Retinal pigment epithelial cell (primary cell): ENCODE measurements around the gene RPH3AL.
A peak's percentile ranks its signal among the peaks of the same experiment; 100 is the strongest.

Source experiments
- DNase-seq: peaks from one replicate; pipeline ENCODE4 v3.0.0-alpha.2; 2010; ENCODE audit warnings: low read depth
- H3K4me3 ChIP-seq: 2 replicates; pipeline ENCODE4 v1.5.1; 2011; ENCODE audit warnings: mild to moderate bottlenecking, low read length, control low read depth, moderate library complexity
- TF ChIP-seq, protein P1 (sequence below): conservative IDR thresholded peaks from 2 replicates; pipeline ENCODE4 v1.5.1; 2011; ENCODE audit warnings: low read depth, low read length, control low read depth, inconsistent platforms

RPH3AL gene

DNA sequence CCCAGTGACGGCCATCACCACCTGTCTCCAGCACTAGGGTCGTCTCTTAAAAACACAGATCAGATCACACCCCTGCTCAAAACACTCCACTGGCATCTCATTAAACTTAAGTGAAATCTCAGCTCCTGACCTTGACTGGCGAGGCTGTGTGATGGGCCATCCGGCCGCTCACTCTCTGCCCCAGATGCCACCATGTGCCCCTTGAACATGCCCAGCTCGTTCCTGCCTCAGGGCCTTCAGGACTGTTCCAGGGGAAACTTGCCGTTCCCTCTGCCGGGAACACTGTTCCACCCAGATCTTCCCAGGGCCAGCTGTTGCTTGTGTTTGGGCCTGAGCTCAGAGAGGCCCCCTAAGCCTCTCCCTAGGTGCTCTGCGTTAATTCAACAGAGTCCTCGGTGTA is 39.4 kb downstream of the RPH3AL start:
- TF ChIP-seq, protein P1, sequence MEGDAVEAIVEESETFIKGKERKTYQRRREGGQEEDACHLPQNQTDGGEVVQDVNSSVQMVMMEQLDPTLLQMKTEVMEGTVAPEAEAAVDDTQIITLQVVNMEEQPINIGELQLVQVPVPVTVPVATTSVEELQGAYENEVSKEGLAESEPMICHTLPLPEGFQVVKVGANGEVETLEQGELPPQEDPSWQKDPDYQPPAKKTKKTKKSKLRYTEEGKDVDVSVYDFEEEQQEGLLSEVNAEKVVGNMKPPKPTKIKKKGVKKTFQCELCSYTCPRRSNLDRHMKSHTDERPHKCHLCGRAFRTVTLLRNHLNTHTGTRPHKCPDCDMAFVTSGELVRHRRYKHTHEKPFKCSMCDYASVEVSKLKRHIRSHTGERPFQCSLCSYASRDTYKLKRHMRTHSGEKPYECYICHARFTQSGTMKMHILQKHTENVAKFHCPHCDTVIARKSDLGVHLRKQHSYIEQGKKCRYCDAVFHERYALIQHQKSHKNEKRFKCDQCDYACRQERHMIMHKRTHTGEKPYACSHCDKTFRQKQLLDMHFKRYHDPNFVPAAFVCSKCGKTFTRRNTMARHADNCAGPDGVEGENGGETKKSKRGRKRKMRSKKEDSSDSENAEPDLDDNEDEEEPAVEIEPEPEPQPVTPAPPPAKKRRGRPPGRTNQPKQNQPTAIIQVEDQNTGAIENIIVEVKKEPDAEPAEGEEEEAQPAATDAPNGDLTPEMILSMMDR, result no peak
- no peak for DNase-seq

GRCh38 chr17:312476-313148 is 40.0 kb downstream of the RPH3AL start:
- no peak overlapping the region for H3K4me3 ChIP-seq
- no peak for DNase-seq
- TF ChIP-seq, protein P1, result no peak

More for the DNA sequence above, 39.4 kb downstream of the RPH3AL start:
- H3K4me3 ChIP-seq, result no peak overlapping the region

GRCh38 chr17:311119-311782 is 41.4 kb downstream of the RPH3AL start:
- no peak for DNase-seq
- H3K4me3 ChIP-seq, result no peak overlapping the region
- TF ChIP-seq, protein P1, result no peak

- no peak overlapping the region for H3K4me3 ChIP-seq
- no peak for DNase-seq
- TF ChIP-seq, protein P1, result no peak
Observed at GRCh38 chr17:310111-311010, 42.2 kb downstream of the RPH3AL start.

DNA sequence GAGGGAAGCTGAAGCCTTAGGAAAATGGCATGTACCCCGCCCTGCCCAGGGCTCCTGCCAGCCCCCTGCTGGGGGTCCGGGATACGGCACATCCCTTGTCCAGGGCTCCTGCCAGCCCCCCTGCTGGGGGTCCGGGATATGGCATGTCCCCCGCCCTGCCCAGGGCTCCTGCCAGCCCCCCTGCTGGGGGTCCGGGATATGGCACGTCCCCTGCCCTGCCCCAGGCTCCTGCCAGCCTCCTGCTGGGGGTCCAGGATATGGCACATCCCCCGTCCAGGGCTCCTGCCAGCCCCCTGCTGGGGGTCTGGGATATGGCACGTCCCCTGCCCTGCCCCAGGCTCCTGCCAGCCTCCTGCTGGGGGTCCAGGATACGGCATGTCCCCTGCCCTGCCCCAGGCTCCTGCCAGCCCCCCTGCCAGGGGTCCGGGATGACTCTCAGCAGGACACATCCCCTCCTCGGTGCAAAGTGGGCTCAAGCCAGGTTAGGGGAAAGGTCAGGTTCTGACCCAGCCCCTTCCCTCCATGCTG is 43.2 kb downstream of the RPH3AL start:
- TF ChIP-seq, protein P1, result peak; percentile 56
- DNase-seq, result no peak

DNA sequence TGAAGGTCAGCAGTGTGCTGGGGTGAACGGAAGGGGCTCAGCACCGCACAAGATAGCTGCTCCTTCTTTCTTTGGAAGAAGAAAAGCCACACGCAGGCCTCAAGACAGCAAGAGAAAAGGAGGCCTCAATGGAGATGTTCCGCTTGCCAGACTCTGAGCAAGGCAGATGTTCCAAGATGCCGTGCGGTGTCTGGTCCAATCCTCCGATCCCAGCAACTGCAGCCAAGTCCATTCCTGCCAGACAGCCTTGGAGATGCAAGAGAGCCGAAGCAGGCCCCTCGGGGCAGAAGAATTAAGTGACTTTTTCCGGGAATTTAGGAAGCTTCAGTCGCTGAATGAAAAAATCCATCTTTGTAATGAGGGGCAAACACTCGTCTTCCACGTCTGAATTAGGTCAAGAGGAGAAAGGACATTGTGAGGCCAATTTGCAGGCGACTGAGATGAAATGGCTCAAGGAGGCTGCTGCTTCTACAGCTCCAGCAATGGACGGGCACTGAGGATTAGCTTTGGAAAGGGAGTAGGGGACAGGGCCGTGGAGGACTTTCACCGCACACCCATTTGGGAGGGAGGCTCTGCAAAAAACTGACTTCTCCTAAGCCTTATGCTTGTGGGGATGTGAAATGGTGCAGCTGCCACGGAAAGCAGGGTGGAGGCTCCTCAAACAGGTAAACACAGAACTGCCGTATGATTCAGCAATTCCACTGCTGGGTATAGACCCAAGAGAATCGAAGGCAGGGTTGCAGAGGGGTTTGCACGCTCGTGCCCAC is 44.7 kb downstream of the RPH3AL start:
- TF ChIP-seq, protein P1, result no peak
- H3K4me3 ChIP-seq, result no peak overlapping the region
- no peak for DNase-seq

More for the DNA sequence above, 43.2 kb downstream of the RPH3AL start:
- no peak overlapping the region for H3K4me3 ChIP-seq
